ENCODE measurements around the gene CDH22. TPM values are rescaled to one million over a fixed set of nuclear protein-coding genes. Genes with fewer than 3 reads are reported as not detected.

Gene CDH22
- total and polyA plus RNA-seq, 12 donors = 0.04 to 11.0 (median 0.64) TPM

GRCh38 chr20:46145713-46146112 is 162.6 kb downstream of the CDH22 start:
- no peak overlapping the region for H3K4me3 ChIP-seq
- TF ChIP-seq, protein P1, sequence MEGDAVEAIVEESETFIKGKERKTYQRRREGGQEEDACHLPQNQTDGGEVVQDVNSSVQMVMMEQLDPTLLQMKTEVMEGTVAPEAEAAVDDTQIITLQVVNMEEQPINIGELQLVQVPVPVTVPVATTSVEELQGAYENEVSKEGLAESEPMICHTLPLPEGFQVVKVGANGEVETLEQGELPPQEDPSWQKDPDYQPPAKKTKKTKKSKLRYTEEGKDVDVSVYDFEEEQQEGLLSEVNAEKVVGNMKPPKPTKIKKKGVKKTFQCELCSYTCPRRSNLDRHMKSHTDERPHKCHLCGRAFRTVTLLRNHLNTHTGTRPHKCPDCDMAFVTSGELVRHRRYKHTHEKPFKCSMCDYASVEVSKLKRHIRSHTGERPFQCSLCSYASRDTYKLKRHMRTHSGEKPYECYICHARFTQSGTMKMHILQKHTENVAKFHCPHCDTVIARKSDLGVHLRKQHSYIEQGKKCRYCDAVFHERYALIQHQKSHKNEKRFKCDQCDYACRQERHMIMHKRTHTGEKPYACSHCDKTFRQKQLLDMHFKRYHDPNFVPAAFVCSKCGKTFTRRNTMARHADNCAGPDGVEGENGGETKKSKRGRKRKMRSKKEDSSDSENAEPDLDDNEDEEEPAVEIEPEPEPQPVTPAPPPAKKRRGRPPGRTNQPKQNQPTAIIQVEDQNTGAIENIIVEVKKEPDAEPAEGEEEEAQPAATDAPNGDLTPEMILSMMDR (IDR thresholded peaks at IDR 0.05) = no peak
- WGBS, 2 donors = 22 to 31% methylated on average over 3 of the region's 3 CpGs
- no peak for DNase-seq
- H3K36me3 ChIP-seq = no peaks in the 10 kb centered on the region
- intact Hi-C loops (cut with DNase I) = loop anchor here in 1 of 10 donors (10.0 kb wide), 1 partner anchor 99 kb away; no protein-coding TSS in a partner anchor
- no peaks in the 10 kb centered on the region for H3K4me1 ChIP-seq
- peaks cover 0 to 58% (median 23%) of the 10 kb centered on the region in 7 donors for H3K27me3 ChIP-seq
- H3K9me3 ChIP-seq = no peaks in the 10 kb centered on the region
- ATAC-seq = no peak
- H3K27ac ChIP-seq = no peak overlapping the region

DNA sequence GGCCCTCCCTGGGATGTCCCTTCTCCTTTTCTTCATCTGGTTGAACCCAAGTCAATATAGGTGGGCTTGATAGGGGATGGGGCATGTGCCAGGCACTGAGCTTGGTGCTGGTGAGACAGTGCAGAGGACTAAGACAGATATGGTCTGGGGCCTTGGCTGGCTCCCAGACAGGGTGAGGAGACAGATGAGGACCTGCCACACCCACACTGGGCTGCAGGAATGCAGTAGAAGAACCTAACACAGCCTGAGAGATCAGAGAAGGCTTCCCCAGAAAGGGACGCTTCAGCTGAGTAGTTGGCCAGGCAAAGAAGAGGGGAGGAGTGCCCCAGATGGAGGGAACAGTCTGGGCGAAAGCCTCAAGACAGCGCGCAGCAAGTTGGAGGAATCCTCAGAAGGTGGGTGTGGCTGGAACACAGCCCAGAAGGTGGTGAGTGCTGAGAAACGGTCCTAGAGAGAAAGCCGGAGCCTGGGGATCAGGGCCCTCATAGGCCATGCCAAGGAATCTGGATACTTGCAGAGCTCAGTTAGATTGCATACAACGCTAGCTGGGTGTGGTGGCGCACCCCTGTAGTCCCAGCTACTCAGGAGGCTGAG is 163.8 kb downstream of the CDH22 start:
- Histone ChIP-seq H3K4me1 (no peaks in the 10 kb centered on the region), H3K27me3 (peaks cover 0 to 64% (median 31%) of the 10 kb centered on the region in 7 donors), H3K9me3 (no peaks in the 10 kb centered on the region), H3K27ac (no peak overlapping the region), H3K36me3 (no peaks in the 10 kb centered on the region), H3K4me3 (no peak overlapping the region)
- DNase-seq (no peak), ATAC-seq (peak in 1 of 8 donors; percentile 22)
- intact Hi-C loops (cut with DNase I) = loop anchor here in 1 of 10 donors (10.0 kb wide), 1 partner anchor 100 kb away; no protein-coding TSS in a partner anchor
- TF ChIP-seq, protein P1 (IDR thresholded peaks at IDR 0.05) = no peak
- 62 to 67% methylated on average over 8 of the region's 8 CpGs for WGBS, 2 donors

GRCh38 chr20:46142124-46142523 is 166.2 kb downstream of the CDH22 start:
- Histone ChIP-seq H3K36me3 (no peaks in the 10 kb centered on the region), H3K27me3 (peaks cover 0 to 87% (median 54%) of the 10 kb centered on the region in 7 donors), H3K4me1 (no peaks in the 10 kb centered on the region), H3K27ac (no peak overlapping the region), H3K4me3 (no peak overlapping the region), H3K9me3 (no peaks in the 10 kb centered on the region)
- 42 to 47% methylated on average over 5 of the region's 5 CpGs for WGBS, 2 donors
- TF ChIP-seq, protein P1 (IDR thresholded peaks at IDR 0.05) = no peak
- DNase-seq (no peak), ATAC-seq (no peak)
- intact Hi-C loops (cut with DNase I) = loop anchor here in 1 of 10 donors (10.0 kb wide), 1 partner anchor 103 kb away; no protein-coding TSS in a partner anchor

- Histone ChIP-seq H3K36me3 (no peaks in the 10 kb centered on the region), H3K4me3 (no peak overlapping the region), H3K9me3 (no peaks in the 10 kb centered on the region), H3K27ac (no peak overlapping the region), H3K27me3 (peaks cover 0 to 90% (median 66%) of the 10 kb centered on the region in 7 donors), H3K4me1 (no peaks in the 10 kb centered on the region)
- DNase-seq (no peak), ATAC-seq (no peak)
- WGBS, 2 donors = 48 to 63% methylated on average over 5 of the region's 5 CpGs
- intact Hi-C loops (cut with DNase I) = loop anchor here in 3 of 10 donors (5.0 to 10.0 kb wide), 3 partner anchors 105 to 545 kb away; partner anchors contain the start of gene TP53RK (in 1 of the 3)
- TF ChIP-seq, protein P1 (IDR thresholded peaks at IDR 0.05) = no peak
Observed at GRCh38 chr20:46139908-46140482, 168.3 kb downstream of the CDH22 start.

Data from heart right ventricle (tissue), 16 donors.